ENCODE results near the gene SHC2. TPM values are rescaled to one million over a fixed set of nuclear protein-coding genes. Genes with fewer than 3 reads are reported as not detected.

SHC2 gene
- total RNA-seq, 1 experiment from 2014 or later, result 16.6 TPM

DNA sequence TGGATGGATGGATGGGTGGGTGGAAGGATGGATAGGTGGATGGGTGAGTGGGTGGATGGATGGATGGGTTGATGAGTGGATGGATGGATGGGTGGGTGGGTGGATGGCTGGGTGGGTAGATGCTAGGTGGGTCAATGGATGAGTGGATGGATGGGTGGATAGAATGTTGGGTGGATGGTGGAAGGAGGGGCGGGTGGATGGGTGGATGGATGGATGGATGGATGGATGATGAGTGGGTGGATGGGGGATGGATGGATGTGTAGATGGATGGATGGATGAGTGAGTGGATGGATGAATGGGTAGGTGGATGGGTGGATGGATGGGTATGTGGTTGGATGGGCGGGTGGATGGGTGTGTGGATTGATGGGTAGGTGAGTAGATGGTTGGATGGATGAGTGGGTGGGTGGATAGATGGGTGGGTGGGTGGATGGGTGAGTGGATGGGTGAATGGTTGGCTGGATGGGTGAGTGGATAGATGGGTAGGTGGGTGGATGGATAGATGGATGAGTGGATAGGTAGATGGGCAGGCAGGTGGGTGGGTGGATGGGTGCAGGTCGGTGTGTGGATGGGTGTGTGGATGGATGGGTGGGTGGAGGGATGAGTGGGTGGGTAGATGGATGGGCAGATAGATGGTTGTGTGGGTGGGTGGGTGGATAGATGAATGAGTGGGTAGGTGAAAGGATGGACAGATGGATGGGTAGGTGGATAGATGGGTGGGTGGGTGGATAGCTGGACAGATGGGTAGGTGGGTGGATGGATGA lies 4.4 kb upstream of the SHC2 start:
- no peak overlapping the region for H3K27ac ChIP-seq (ENCODE audit: insufficient read length, low read depth, low read length)
- H3K56ac ChIP-seq (ENCODE audit: insufficient read length, low read depth, low read length), result no peak overlapping the region
- H3K18ac ChIP-seq (ENCODE audit: insufficient read length, low read depth, low read length), result no peak overlapping the region
- no peak overlapping the region for H2AFZ ChIP-seq (ENCODE audit: low read length)
- H3K4ac ChIP-seq (ENCODE audit: low read depth, low read length), result no peak overlapping the region
- H3K4me2 ChIP-seq (ENCODE audit: insufficient read depth, insufficient read length, low read length), result no peak overlapping the region
- no peak overlapping the region for H2BK12ac ChIP-seq (ENCODE audit: insufficient read length, low read depth, low read length)
- no peaks in the 10 kb centered on the region for H3K79me2 ChIP-seq (ENCODE audit: insufficient read depth, low read length)
- H2BK15ac ChIP-seq (ENCODE audit: low read depth, low read length), result no peak overlapping the region
- H2BK20ac ChIP-seq (ENCODE audit: low read depth, low read length, poor library complexity, severe bottlenecking), result no peak overlapping the region
- no peak overlapping the region for H2BK5ac ChIP-seq (ENCODE audit: insufficient read length, low read length)
- no peak overlapping the region for H3T11ph ChIP-seq (ENCODE audit: low read length)
- no peak overlapping the region for H3K23ac ChIP-seq (ENCODE audit: insufficient read length, low read depth, low read length)
- no peak overlapping the region for H4K5ac ChIP-seq (ENCODE audit: insufficient read length, low read depth, low read length)
- 100% methylated on average over 2 of the region's 3 CpGs for WGBS (ENCODE audit: extremely low coverage, insufficient read length, low lambda C conversion rate)
- H2AK5ac ChIP-seq (ENCODE audit: insufficient read length, low read length), result no peak overlapping the region
- TF ChIP-seq, protein P1, sequence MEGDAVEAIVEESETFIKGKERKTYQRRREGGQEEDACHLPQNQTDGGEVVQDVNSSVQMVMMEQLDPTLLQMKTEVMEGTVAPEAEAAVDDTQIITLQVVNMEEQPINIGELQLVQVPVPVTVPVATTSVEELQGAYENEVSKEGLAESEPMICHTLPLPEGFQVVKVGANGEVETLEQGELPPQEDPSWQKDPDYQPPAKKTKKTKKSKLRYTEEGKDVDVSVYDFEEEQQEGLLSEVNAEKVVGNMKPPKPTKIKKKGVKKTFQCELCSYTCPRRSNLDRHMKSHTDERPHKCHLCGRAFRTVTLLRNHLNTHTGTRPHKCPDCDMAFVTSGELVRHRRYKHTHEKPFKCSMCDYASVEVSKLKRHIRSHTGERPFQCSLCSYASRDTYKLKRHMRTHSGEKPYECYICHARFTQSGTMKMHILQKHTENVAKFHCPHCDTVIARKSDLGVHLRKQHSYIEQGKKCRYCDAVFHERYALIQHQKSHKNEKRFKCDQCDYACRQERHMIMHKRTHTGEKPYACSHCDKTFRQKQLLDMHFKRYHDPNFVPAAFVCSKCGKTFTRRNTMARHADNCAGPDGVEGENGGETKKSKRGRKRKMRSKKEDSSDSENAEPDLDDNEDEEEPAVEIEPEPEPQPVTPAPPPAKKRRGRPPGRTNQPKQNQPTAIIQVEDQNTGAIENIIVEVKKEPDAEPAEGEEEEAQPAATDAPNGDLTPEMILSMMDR (conservative IDR thresholded peaks at IDR 0.05), result no peak
- H3K23me2 ChIP-seq (ENCODE audit: insufficient read length, low read depth, low read length, poor library complexity, severe bottlenecking), result peaks cover 7% of the 10 kb centered on the region
- H3K79me1 ChIP-seq (ENCODE audit: insufficient read depth, low read depth, low read length, poor library complexity, severe bottlenecking), result no peaks in the 10 kb centered on the region
- Mint-ChIP-seq H3K27ac (no peak overlapping the region), H3K36me3 (ENCODE audit: insufficient read depth in 1 of 3, low read depth in 3 of 3) (no peaks in the 10 kb centered on the region), H3K27me3 (ENCODE audit: low read depth) (peaks cover 38% of the 10 kb centered on the region), H3K4me3 (no peak overlapping the region), H3K4me1 (0 out of 4 replicates have a peak, but pooled peaks cover 0 to 2% of the 10 kb centered on the region in 2 experiments), H3K9me3 (peaks cover 0 to 10% of the 10 kb centered on the region in 2 experiments; a peak in 2 of 5 replicates)
- H4K91ac ChIP-seq (ENCODE audit: insufficient read length, low read depth, low read length), result no peak overlapping the region
- H3K4me1 ChIP-seq (ENCODE audit: insufficient read depth, low read length), result no peaks in the 10 kb centered on the region
- H3K9ac ChIP-seq (ENCODE audit: extremely low read depth, insufficient read length, low read length), result no peak overlapping the region
- H2BK120ac ChIP-seq (ENCODE audit: low read depth, low read length, poor library complexity, severe bottlenecking), result no peak overlapping the region
- no peak overlapping the region for H3K14ac ChIP-seq (ENCODE audit: insufficient read depth, low read length)
- H3K27me3 ChIP-seq (ENCODE audit: insufficient read depth, low read length), result no peaks in the 10 kb centered on the region; the same call in 1 of the 2 replicates
- no peaks in the 10 kb centered on the region for H3K9me3 ChIP-seq (ENCODE audit: control insufficient read depth, low read depth, low read length)
- no peaks in the 10 kb centered on the region for H4K20me1 ChIP-seq (ENCODE audit: control insufficient read depth, insufficient read depth, insufficient read length)
- no peak for DNase-seq
- H4K8ac ChIP-seq (replicated peaks; ENCODE audit: insufficient read length, low read depth, low read length), result no peak overlapping the region
